Measurements from ENCODE around the gene MLLT1. TPM values are rescaled to one million over a fixed set of nuclear protein-coding genes. Genes with fewer than 3 reads are reported as not detected.

The MLLT1 gene
- total RNA-seq, 1 experiment from 2014 or later = 29.0 TPM

GRCh38 chr19:6279620-6279930 lies 200 bp downstream of the MLLT1 start:
- no peaks in the 10 kb centered on the region for H3K9me3 ChIP-seq (ENCODE audit: low read length)
- H3K9me2 ChIP-seq (replicated peaks; ENCODE audit: low read length) = no peaks in the 10 kb centered on the region
- peaks cover 6% of the 10 kb centered on the region; the same call in 1 of the 2 replicates for H4K20me1 ChIP-seq (ENCODE audit: low read length)
- peak overlapping the region; percentile 92 for H3K9ac ChIP-seq (ENCODE audit: low read length)
- POLR2A ChIA-PET (ENCODE audit: unreplicated experiment) = interaction anchor here (0.5 kb wide), 1 partner anchor 30 kb away, joined by 5 read pairs; no protein-coding TSS in a partner anchor
- TF ChIP-seq EZH2phosphoT487 (IDR thresholded peaks at IDR 0.05; ENCODE audit: borderline replicate concordance, low read length) = no peak
- no peak for TF ChIP-seq EZH2 (IDR thresholded peaks at IDR 0.05; ENCODE audit: low read length, unreplicated experiment)
- no peak for TF ChIP-seq CTCF (conservative IDR thresholded peaks at IDR 0.05; ENCODE audit: low read depth, low read length)
- BruUV-seq (replicated peaks) = no TSS peak
- no peaks in the 10 kb centered on the region for H3F3A ChIP-seq (ENCODE audit: low read length, unreplicated experiment)
- peak overlapping the region; percentile 97 for H3K4me3 ChIP-seq (ENCODE audit: low read length)
- CTCF ChIA-PET = no interaction called here
- H3K27ac ChIP-seq (ENCODE audit: low read length) = no peak overlapping the region
- no peaks in the 10 kb centered on the region for H3K27me3 ChIP-seq (ENCODE audit: low read length)
- intact Hi-C loops (cut with micrococcal nuclease) = no loop called here
- DNase-seq = no peak
- H2AFZ ChIP-seq (ENCODE audit: low read length) = no peak overlapping the region
- peak overlapping the region; percentile 100 for H3K4me2 ChIP-seq (ENCODE audit: low read length)
- H3K36me3 ChIP-seq (ENCODE audit: low read depth, low read length) = no peaks in the 10 kb centered on the region; the same call in 1 of the 2 replicates
- peaks cover 48% of the 10 kb centered on the region for H3K79me2 ChIP-seq (ENCODE audit: low read length)
- H3K4me1 ChIP-seq (ENCODE audit: insufficient read depth, low read length) = peaks cover 25% of the 10 kb centered on the region
- ATAC-seq = peak; percentile 64

DNA sequence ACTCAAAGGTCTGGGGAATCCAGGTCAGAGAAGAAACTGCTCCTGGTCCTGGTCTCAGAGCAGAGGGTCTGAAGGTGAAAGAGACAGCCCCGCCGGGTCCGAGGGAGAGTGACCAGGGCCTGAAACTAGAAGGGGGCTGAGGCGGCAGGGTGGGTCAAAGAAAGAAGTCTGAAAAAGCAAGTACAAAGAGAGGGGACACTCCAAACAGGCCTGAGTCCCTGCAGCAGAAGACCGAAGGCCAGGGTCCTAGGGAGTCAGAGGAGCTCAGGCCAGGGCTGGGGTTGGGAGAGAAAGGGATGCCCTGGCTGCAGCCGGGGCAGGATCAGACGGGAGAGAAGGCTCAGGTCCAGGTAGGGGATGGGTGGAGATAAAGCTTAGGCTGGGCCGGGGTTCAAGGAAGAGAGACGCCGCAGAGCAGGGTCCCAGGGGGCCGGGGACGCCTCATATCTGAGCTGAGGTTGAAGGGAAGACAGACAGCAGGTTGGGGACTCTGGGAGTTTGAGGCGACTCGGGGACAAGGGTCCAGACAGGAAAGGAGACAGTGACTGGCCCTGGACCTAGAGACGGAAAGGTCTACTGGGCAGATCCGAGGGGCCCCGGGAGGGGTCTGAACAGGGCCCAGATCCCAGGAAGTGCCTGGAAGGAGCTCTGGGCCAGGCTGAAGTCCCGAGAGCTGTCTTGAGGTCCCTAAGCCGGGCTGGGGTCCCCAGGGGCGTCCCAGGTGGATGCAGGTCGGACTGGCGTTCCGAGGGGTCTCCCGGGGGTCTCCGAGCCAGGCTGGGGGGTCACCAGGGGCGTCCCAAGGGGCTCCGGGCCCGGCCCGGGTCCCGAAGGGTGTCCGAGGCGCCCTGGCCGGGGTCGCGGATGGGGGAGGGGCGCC lies 795 bp downstream of the MLLT1 start:
- peak overlapping the region; percentile 22; the same call in 1 of the 2 replicates for H2AFZ ChIP-seq (ENCODE audit: low read length)
- H3K9me3 ChIP-seq (ENCODE audit: low read length) = no peaks in the 10 kb centered on the region
- peaks cover 53% of the 10 kb centered on the region for H3K79me2 ChIP-seq (ENCODE audit: low read length)
- H3K9me2 ChIP-seq (replicated peaks; ENCODE audit: low read length) = no peaks in the 10 kb centered on the region
- peak overlapping the region; percentile 100 for H3K4me2 ChIP-seq (ENCODE audit: low read length)
- H3F3A ChIP-seq (ENCODE audit: low read length, unreplicated experiment) = peaks cover 5% of the 10 kb centered on the region
- intact Hi-C loops (cut with micrococcal nuclease) = no loop called here
- peak overlapping the region; percentile 92 for H3K9ac ChIP-seq (ENCODE audit: low read length)
- no peak for TF ChIP-seq CTCF (conservative IDR thresholded peaks at IDR 0.05; ENCODE audit: low read depth, low read length)
- no peak for TF ChIP-seq EZH2 (IDR thresholded peaks at IDR 0.05; ENCODE audit: low read length, unreplicated experiment)
- no peak for TF ChIP-seq EZH2phosphoT487 (IDR thresholded peaks at IDR 0.05; ENCODE audit: borderline replicate concordance, low read length)
- peaks cover 31% of the 10 kb centered on the region for H3K4me1 ChIP-seq (ENCODE audit: insufficient read depth, low read length)
- no peak for ATAC-seq
- H3K36me3 ChIP-seq (ENCODE audit: low read depth, low read length) = no peaks in the 10 kb centered on the region; the same call in 1 of the 2 replicates
- H3K27ac ChIP-seq (ENCODE audit: low read length) = no peak overlapping the region
- no peaks in the 10 kb centered on the region for H3K27me3 ChIP-seq (ENCODE audit: low read length)
- peaks cover 6% of the 10 kb centered on the region; the same call in 1 of the 2 replicates for H4K20me1 ChIP-seq (ENCODE audit: low read length)
- POLR2A ChIA-PET (ENCODE audit: unreplicated experiment) = interaction anchor here (0.5 kb wide), 1 partner anchor 29 kb away, joined by 5 read pairs; no protein-coding TSS in a partner anchor
- CTCF ChIA-PET = no interaction called here
- no TSS peak for BruUV-seq (replicated peaks)
- DNase-seq = no peak
- peak overlapping the region; percentile 97 for H3K4me3 ChIP-seq (ENCODE audit: low read length)

GRCh38 chr19:6278051-6278450 lies 1.7 kb downstream of the MLLT1 start:
- no peak overlapping the region for H3K27ac ChIP-seq (ENCODE audit: low read length)

More at GRCh38 chr19:6278051-6278450, 1.7 kb downstream of the MLLT1 start:
- no peak overlapping the region for H2AFZ ChIP-seq (ENCODE audit: low read length)
- DNase-seq = no peak
- peaks cover 59% of the 10 kb centered on the region for H3K79me2 ChIP-seq (ENCODE audit: low read length)
- ChIA-PET POLR2A (ENCODE audit: unreplicated experiment) (no interaction called here), CTCF (no interaction called here)
- no peaks in the 10 kb centered on the region; the same call in 1 of the 2 replicates for H3K36me3 ChIP-seq (ENCODE audit: low read depth, low read length)
- intact Hi-C loops (cut with micrococcal nuclease) = no loop called here
- H3K27me3 ChIP-seq (ENCODE audit: low read length) = no peaks in the 10 kb centered on the region
- H3K9me2 ChIP-seq (replicated peaks; ENCODE audit: low read length) = no peaks in the 10 kb centered on the region
- H3K4me2 ChIP-seq (ENCODE audit: low read length) = peak overlapping the region; percentile 40; the same call in 1 of the 2 replicates
- H3F3A ChIP-seq (ENCODE audit: low read length, unreplicated experiment) = peaks cover 6% of the 10 kb centered on the region
- no peak for ATAC-seq
- H3K4me1 ChIP-seq (ENCODE audit: insufficient read depth, low read length) = peaks cover 39% of the 10 kb centered on the region
- BruUV-seq (replicated peaks) = no TSS peak
- no peaks in the 10 kb centered on the region for H3K9me3 ChIP-seq (ENCODE audit: low read length)
- no peak overlapping the region for H3K9ac ChIP-seq (ENCODE audit: low read length)
- peaks cover 6% of the 10 kb centered on the region; the same call in 1 of the 2 replicates for H4K20me1 ChIP-seq (ENCODE audit: low read length)
- no peak overlapping the region; the same call in 1 of the 2 replicates for H3K4me3 ChIP-seq (ENCODE audit: low read length)
- no peak for TF ChIP-seq CTCF (conservative IDR thresholded peaks at IDR 0.05; ENCODE audit: low read depth, low read length)
- TF ChIP-seq EZH2 (IDR thresholded peaks at IDR 0.05; ENCODE audit: low read length, unreplicated experiment) = no peak
- no peak for TF ChIP-seq EZH2phosphoT487 (IDR thresholded peaks at IDR 0.05; ENCODE audit: borderline replicate concordance, low read length)

Data from PC-3 (cell line).